Neuron (in vitro differentiated cells): ENCODE results near the gene FEV.

Experiments
- H2AFZ ChIP-seq: one replicate; pipeline ENCODE4 v1.6.1; 2013; ENCODE audit warnings: low read depth, mild to moderate bottlenecking, inconsistent platforms, low read length, moderate library complexity
- H3K27me3 ChIP-seq: one replicate; pipeline ENCODE4 v1.6.1; 2013; ENCODE audit warnings: low read length; ENCODE audit not compliant: insufficient read depth
- H3K36me3 ChIP-seq: one replicate; pipeline ENCODE4 v1.6.1; 2013; ENCODE audit warnings: low read length; ENCODE audit not compliant: insufficient read depth
- H3K4me1 ChIP-seq: one replicate; pipeline ENCODE4 v1.6.1; 2013; ENCODE audit warnings: low read length; ENCODE audit not compliant: insufficient read depth
- H3K4me3 ChIP-seq: 2 replicates; pipeline ENCODE4 v1.5.1; 2013; ENCODE audit warnings: mild to moderate bottlenecking, low read length, moderate library complexity
- H3K9me3 ChIP-seq: one replicate; pipeline ENCODE4 v1.6.1; 2013; ENCODE audit warnings: low read length

The FEV gene

GRCh38 chr2:218995972-218996711, 11.2 kb upstream of the FEV start:
- Histone ChIP-seq H2AFZ (peak overlapping the region; percentile 17), H3K4me3 (peak overlapping the region; percentile 15), H3K27me3 (peaks cover 89% of the 10 kb centered on the region)

GRCh38 chr2:218995561-218995960, 10.6 kb upstream of the FEV start:
- Histone ChIP-seq H3K27me3 (peaks cover 89% of the 10 kb centered on the region), H3K4me1 (peaks cover 14% of the 10 kb centered on the region), H2AFZ (no peak overlapping the region), H3K9me3 (no peaks in the 10 kb centered on the region), H3K4me3 (no peak overlapping the region), H3K36me3 (no peaks in the 10 kb centered on the region)

More at GRCh38 chr2:218995972-218996711, 11.2 kb upstream of the FEV start:
- no peaks in the 10 kb centered on the region for H3K36me3 ChIP-seq
- peaks cover 14% of the 10 kb centered on the region for H3K4me1 ChIP-seq
- no peaks in the 10 kb centered on the region for H3K9me3 ChIP-seq

GRCh38 chr2:218993345-218994315, 8.6 kb upstream of the FEV start, which contains the start of gene CRYBA2:
Gene CRYBA2 (minus strand): TSS chr2:218993422. CDS start chr2:218993176, 246 bp downstream.
- peak within 1 kb of the TSS; percentile 23 for H3K4me3 ChIP-seq

GRCh38 chr2:218992703-218993344, 7.8 kb upstream of the FEV start:
- no peaks in the 10 kb centered on the region for H3K36me3 ChIP-seq
- H3K4me1 ChIP-seq: peaks cover 14% of the 10 kb centered on the region
- no peaks in the 10 kb centered on the region for H3K9me3 ChIP-seq
- H2AFZ ChIP-seq: peak overlapping the region; percentile 38
- H3K27me3 ChIP-seq: peaks cover 90% of the 10 kb centered on the region
- peak overlapping the region; percentile 23 for H3K4me3 ChIP-seq

More at GRCh38 chr2:218993345-218994315, 8.6 kb upstream of the FEV start, which contains the start of gene CRYBA2:
- peaks cover 14% of the 10 kb centered on the region for H3K4me1 ChIP-seq
- H3K9me3 ChIP-seq: no peaks in the 10 kb centered on the region
- H3K36me3 ChIP-seq: no peaks in the 10 kb centered on the region
- H2AFZ ChIP-seq: peak within 1 kb of the TSS; percentile 38
- H3K27me3 ChIP-seq: peaks cover 90% of the 10 kb centered on the region

GRCh38 chr2:218992196-218992595, 7.2 kb upstream of the FEV start:
- Histone ChIP-seq H2AFZ (no peak overlapping the region), H3K27me3 (peaks cover 90% of the 10 kb centered on the region), H3K4me1 (peaks cover 14% of the 10 kb centered on the region), H3K36me3 (no peaks in the 10 kb centered on the region), H3K4me3 (no peak overlapping the region), H3K9me3 (no peaks in the 10 kb centered on the region)

GRCh38 chr2:218991674-218992168, 6.7 kb upstream of the FEV start:
- H3K9me3 ChIP-seq: no peaks in the 10 kb centered on the region

GRCh38 chr2:218990612-218991011, 5.6 kb upstream of the FEV start:
- Histone ChIP-seq H2AFZ (no peak overlapping the region), H3K4me1 (peaks cover 14% of the 10 kb centered on the region), H3K36me3 (no peaks in the 10 kb centered on the region), H3K27me3 (peaks cover 96% of the 10 kb centered on the region), H3K9me3 (peaks cover 2% of the 10 kb centered on the region), H3K4me3 (no peak overlapping the region)

More at GRCh38 chr2:218991674-218992168, 6.7 kb upstream of the FEV start:
- no peaks in the 10 kb centered on the region for H3K36me3 ChIP-seq
- peaks cover 14% of the 10 kb centered on the region for H3K4me1 ChIP-seq
- H3K4me3 ChIP-seq: no peak overlapping the region
- peaks cover 90% of the 10 kb centered on the region for H3K27me3 ChIP-seq
- no peak overlapping the region for H2AFZ ChIP-seq

GRCh38 chr2:218990052-218990451, 5.1 kb upstream of the FEV start:
- Histone ChIP-seq H2AFZ (no peak overlapping the region), H3K36me3 (no peaks in the 10 kb centered on the region), H3K4me3 (no peak overlapping the region), H3K4me1 (peaks cover 16% of the 10 kb centered on the region), H3K27me3 (peaks cover 93% of the 10 kb centered on the region), H3K9me3 (peaks cover 2% of the 10 kb centered on the region)

GRCh38 chr2:218988650-218989049, 3.7 kb upstream of the FEV start:
- Histone ChIP-seq H3K4me3 (no peak overlapping the region), H2AFZ (no peak overlapping the region), H3K36me3 (no peaks in the 10 kb centered on the region), H3K9me3 (peaks cover 2% of the 10 kb centered on the region), H3K27me3 (peaks cover 94% of the 10 kb centered on the region), H3K4me1 (peaks cover 10% of the 10 kb centered on the region)

- Histone ChIP-seq H2AFZ (no peak overlapping the region), H3K36me3 (no peaks in the 10 kb centered on the region), H3K4me1 (peaks cover 5% of the 10 kb centered on the region), H3K4me3 (no peak overlapping the region), H3K9me3 (peaks cover 2% of the 10 kb centered on the region), H3K27me3 (peaks cover 94% of the 10 kb centered on the region)
Measured at GRCh38 chr2:218988164-218988563, 3.2 kb upstream of the FEV start.

GRCh38 chr2:218986148-218986761, 1.3 kb upstream of the FEV start:
- no peak overlapping the region for H2AFZ ChIP-seq
- H3K36me3 ChIP-seq: no peaks in the 10 kb centered on the region
- peaks cover 94% of the 10 kb centered on the region for H3K27me3 ChIP-seq
- H3K4me1 ChIP-seq: peaks cover 15% of the 10 kb centered on the region
- no peak overlapping the region for H3K4me3 ChIP-seq
- peaks cover 2% of the 10 kb centered on the region for H3K9me3 ChIP-seq
